Activated gamma-delta T cell treated with anti-CD3 and anti-CD28 coated beads, Interleukin-2, amount 50 U/mL, for 16 hours (primary cell): ENCODE results near the gene ACADVL.
A peak's percentile ranks its signal among the peaks of the same experiment; 100 is the strongest.
"Not testable (repeated sequence)": the region's sequence is repeated elsewhere in the genome, so short reads cannot be mapped to it uniquely, and the experiment has no call there.

Source experiments
- DNase-seq: peaks from one replicate; pipeline ENCODE4 v3.0.0-alpha.2; 2020; ENCODE audit warnings: low read depth

ACADVL gene

GRCh38 chr17:7219812-7220592, at the start of gene ACADVL, which contains the start of gene DLG4:
Gene ACADVL, plus strand, starts transcription at chr17:7219938. Its CDS starts 47 bp downstream, at chr17:7219985.
Gene DLG4, minus strand, starts transcription at chr17:7219836.
- DNase-seq = peak; percentile 69

GRCh38 chr17:7172522-7173191, 47.1 kb upstream of the ACADVL start:
- DNase-seq = not testable (repeated sequence)

DNA sequence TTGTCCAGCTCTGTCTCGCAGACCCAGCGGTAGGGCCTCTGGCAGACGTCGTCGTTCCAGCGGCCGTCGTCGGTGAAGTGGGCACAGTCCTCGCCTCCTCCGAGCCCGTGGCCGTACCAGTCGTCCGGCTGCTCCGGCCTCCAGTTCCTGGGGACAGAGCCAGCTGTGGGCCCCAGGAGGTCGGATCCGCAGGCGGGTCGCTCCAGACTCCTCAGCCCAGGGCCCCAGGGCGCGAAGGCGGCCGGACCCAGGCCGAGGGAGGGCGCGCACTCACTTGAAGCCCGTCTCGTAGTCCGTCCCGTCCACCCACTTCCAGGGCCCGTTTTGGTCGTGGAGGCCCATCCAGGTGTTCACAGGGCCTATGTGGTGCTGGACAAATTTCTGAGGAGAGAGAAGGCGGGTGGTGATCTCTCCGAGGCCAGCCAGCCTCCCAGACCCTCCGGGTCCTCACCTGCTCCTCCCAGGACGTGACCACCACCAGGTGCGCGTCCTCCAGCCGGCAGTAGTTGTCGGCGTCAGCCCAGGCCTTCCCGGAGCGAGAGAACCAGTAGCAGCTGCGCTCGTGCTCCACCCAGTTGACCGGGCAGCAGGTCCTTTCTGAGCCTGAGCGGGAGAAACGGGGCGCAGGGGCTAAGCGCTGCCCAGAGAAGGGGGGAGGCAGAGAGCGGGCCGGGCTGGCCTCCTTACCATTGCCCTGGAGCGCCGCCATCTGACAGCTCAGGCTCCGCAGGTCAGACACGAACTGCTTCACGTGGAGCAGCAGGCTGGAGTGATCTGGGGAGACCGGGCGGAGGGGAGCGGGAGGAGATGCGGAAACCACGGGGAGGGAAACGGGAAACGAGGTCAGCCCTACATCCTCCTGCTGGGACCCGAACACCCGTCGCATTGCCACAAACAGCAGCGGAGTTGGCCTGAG, 45.8 kb upstream of the ACADVL start:
- DNase-seq = no peak

- no peak for DNase-seq
Observed at GRCh38 chr17:7174603-7175326, 45.0 kb upstream of the ACADVL start.

GRCh38 chr17:7175330-7175733, 44.4 kb upstream of the ACADVL start:
- no peak for DNase-seq

- no peak for DNase-seq
Observed at GRCh38 chr17:7176107-7176840, 43.5 kb upstream of the ACADVL start.

DNA sequence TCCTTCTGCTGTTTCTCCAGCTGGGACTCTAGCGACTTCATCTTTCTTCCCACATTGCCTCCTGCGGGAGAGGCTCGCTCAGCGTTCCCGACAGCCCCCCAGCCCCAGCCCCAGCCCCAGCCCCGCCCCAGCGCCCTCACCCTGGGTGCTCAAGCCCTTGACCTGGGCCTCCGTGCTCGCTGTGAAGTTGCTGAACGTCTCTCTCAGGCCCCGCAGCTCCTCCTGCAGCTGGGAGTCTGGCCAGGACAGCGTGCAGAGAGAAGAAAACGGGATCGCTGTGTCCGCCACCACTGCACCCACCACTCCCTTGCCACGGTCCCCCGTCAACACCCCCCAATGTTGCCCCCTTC, 42.9 kb upstream of the ACADVL start:
- no peak for DNase-seq

- peak; percentile 42 for DNase-seq
Observed at GRCh38 chr17:7177191-7177953, 42.4 kb upstream of the ACADVL start.

DNA sequence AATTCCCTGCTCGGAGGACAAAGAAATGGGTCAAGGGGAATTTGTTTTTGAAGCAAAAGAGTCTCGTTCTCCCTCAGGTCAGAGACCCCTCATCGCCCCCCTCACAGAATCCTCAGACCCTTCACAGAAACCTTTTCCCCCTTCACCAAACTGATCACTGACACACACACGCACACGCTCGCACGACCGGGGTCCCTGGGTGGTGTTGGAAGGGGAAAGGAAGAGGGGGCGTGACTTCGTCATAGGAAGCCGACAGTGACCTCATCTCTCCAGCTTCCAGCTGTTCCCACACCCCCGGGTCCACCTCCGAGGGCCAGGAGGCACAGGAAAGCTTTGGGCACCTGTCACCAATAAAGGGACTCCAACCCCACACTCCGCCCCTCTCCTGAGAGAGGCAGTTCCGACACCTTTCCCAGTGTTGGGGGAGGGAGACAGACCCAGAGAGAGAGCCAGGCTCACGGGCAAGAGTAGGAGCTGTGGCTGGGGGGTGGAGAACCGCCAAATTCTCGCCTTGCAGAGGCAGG, 41.7 kb upstream of the ACADVL start:
- no peak for DNase-seq

DNA sequence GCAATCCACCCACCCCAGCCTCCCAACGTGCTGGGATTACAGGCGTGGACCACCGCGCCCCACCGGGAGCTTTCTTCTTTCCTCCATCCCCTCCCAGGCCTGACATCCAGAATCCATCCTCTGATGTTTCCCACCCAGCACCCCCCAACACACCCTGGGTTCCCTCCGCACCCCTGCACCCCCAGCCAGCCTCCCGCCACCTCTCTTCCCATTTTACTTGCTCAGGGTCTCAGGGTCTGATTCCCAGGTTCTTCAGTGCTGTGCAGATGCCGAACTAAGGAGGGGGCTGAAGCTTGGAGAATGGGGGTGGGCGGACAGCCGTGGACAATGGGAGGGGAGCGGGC, 40.8 kb upstream of the ACADVL start:
- DNase-seq = no peak

DNA sequence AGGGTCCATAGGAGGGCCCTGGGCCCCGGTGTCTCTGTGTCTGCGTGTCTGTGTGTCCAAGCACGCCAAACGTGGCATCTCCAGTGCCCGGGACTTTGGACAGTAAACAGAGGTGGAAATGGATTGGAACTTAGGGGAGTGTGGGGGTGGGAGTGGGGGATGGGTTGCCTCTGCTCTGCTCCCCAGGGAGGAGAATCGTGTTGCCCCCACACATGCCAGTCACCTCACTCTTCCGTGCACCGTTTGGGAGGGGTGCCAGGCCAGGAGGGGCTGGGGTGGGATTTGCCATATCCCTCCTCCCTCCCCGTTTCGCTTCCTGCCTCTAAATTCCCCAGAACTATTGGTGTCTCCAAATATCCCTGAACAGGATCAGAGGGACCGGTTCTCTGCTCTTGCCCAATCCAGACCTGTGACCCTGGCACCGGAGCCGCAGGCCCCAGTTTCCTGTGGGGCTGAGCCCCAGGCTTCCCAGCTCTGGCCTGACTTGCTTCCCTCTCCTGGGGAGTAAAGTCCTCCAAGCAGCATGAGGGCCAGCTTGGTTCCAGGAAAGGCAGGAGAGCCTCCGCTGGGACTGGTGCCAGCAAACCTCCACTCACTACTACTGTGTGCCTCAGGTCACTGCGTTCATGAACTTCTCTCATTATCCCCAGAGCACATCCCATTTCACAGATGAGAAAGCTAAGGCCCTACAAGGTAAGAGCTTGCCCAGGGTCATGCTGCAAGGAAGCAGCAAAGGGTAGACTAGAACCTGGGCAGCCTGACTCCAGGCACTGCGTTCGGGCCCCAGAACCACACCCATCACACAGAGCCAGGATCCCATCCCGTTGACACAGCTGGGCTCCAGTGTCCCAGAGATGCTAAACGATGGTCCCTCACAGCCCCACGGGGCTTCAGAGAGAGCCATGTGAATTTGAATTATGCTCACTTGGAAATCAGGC, 40.2 kb upstream of the ACADVL start, which contains the start of gene ASGR1:
Gene ASGR1, minus strand, starts transcription at position 54 of the 938 bp plus-strand sequence. CDS start 807 bp downstream, outside the sequence.
- DNase-seq = no peak

DNA sequence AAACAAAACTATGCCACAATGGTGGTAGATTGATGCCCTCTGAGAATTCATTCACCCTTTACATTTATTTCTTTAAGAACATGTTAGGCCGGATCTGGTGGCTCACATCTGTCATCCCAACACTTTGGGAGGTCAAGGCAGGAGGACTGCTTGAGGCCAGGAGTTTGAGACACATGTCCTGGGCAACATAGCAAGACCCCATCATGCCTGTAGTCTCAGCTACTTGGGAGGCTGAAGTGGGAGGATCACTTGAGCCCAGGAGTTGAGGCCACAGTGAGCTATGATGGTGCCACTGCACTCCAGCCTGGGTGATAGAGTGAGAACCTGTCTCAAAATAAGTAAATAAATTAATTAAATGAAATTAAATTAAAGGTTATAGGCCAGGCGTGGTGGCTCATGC, 37.6 kb upstream of the ACADVL start:
- not testable (repeated sequence) for DNase-seq

- DNase-seq = no peak
Observed at GRCh38 chr17:7183433-7184090, 36.2 kb upstream of the ACADVL start.

DNA sequence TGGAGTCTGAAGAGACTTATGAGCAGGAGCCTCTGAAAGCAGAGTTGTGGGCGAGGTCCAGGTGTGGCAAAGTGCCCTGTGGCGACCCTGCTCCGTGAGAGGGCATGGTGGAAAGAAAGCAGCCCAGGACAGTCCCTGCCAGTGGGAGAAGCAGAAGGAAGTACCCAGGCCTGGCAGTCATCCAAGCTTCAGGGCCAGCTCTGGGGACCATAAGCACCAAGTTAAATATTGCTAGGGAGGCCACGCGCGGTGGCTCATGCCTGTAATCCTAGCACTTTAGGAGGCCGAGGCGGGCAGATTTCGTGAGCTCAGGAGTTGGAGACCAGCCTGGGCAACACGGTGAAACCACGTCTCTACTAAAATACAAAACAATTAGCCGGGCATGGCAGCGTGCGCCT, 35.6 kb upstream of the ACADVL start:
- DNase-seq = no peak

GRCh38 chr17:7184647-7185046, 35.1 kb upstream of the ACADVL start:
- no peak for DNase-seq

GRCh38 chr17:7186241-7186640, 33.5 kb upstream of the ACADVL start:
- no peak for DNase-seq

DNA sequence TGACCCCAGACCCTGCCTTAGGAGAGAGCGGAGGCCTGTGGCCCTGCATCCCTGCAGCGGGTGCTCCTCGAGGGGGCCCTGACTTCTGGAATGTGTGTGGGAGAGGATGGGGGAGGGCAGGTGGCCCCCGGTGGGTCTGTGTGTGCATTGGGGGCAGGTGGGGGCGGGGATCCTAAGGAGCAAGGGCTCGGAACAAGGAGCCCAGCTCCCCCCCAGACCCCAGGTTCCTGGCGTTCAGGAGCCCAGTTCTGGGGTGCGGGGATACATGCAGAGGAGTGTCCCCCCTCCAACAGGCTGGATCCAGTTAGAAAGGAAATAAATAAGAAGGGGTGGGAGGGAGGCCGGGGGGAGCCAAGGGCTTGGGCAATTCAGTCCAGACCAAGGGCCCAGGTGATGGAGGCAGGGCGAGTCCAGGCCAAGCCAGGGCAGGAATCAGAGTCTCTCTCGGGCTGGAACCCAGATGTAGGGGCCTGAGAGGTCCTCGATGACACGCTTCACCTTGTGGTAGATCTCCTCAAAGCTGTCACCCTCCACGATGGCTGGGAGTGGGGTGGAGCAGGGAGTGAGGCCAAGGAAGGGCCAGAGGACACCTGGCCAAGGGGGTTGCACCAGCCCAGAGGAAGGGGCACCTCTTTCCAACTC, 29.3 kb upstream of the ACADVL start:
- DNase-seq = no peak

DNA sequence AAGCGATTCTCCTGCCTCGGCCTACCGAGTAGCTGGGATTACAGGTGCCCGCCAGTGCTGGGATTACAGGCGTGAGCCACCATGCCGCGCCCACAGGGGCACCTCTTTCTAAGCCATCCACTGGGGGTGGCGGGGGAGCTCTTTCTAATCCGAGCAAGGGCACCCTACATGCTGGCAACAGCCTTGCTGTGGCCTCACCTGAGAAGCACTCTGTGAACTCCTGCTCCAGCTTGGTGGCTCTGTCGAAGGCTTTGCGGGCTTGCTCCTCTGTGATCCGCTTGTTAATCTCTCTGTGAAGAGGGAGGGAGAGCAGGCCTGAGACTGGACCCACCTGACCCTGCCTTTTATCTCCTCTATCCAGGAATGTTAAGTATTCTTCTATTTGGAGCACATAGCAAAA, 28.7 kb upstream of the ACADVL start:
- no peak for DNase-seq
